ENCODE measurements around the gene DHRS7C.
A peak's percentile ranks its signal among the peaks of the same experiment; 100 is the strongest.

DHRS7C gene, protein sequence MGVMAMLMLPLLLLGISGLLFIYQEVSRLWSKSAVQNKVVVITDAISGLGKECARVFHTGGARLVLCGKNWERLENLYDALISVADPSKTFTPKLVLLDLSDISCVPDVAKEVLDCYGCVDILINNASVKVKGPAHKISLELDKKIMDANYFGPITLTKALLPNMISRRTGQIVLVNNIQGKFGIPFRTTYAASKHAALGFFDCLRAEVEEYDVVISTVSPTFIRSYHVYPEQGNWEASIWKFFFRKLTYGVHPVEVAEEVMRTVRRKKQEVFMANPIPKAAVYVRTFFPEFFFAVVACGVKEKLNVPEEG

GRCh38 chr17:9790889-9791876 lies at the start of gene DHRS7C:
Gene DHRS7C, minus strand, starts transcription at chr17:9791592. Its CDS starts 308 bp downstream, at chr17:9791284.
- DNase-seq (ENCODE audit: low spot score), result peak; percentile 53

DNA sequence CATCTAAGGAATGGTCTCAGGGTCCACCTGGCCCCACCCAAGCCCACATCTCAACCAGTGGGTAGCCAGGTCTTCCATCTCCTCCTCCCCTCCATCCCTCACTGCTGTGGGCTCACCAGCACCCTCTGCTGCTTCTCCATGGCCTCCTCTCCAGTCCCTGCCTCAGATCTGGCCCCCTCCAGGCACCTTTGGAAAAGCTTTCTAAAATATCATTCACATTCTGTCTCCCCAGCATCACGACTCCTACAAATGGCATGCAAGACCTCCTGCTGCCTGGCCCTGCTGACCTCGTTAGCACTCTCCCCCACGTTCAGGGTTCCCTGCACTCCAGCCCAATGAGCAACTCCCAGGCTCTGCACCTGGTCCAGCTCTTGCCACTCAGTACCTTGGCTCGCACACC lies 48.0 kb upstream of the DHRS7C start:
- no peak for DNase-seq (ENCODE audit: low spot score)

DNA sequence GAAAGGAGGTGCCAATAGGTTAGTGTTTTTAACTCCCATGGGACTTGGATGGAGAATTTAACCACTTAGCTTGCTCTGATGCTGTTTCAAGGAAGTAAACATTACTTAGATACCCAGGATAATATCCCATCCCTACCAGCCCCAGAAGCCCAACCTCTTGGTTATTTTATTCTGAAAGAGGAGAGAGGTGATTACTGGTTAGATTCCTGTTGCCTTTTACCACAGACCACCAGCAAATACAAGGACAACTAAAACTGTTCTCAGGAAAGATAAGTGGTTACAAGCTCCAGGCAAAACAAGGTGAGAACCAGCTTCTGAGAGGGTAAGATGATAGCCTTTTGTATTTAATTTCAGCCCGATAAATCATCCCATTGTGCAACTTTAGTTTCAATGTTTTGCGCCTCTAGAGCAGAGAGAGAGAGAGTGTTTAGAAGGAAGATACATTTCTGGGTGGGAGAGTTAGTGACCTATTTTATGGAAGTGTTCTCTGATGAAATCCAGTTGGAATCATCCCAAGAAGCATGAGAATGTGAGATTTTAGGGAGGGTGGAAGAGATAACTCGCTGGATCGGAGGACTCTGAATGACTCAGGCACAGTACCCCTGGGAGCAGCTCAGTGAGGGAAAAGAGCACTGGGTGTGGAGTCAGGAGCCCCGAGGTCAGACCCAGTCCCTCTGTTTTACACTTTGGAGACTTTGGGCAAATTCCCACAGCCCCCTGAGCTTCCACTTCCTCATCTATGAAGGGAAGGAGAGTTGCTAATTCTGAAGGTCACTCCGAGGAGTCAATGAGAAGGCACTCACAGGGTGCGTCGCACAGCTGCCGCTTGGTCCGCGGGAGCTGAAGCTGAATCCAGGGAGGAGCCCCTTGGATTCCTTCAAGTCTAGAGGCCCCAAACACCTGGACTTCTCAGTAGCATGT lies 46.4 kb upstream of the DHRS7C start:
- no peak for DNase-seq (ENCODE audit: low spot score)

DNA sequence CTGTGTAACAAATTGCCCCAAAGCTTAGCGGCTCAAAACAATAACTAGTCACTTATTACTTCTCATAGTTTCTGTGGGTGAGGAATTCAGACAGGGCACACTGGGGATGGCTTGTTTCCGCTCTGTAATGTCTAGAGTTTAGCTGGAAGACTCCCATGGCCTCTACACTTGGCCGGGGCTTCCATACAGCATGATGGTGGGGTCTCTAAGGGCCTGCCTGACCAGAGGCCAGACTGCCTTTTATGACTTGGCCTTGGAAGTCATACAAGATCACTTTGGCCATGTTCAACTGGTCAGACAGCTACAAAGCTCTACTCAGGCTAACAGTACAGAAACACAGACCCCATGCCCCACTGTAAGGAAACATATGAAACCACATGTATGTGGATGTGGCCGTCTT lies 42.5 kb upstream of the DHRS7C start:
- no peak for DNase-seq (ENCODE audit: low spot score)

DNA sequence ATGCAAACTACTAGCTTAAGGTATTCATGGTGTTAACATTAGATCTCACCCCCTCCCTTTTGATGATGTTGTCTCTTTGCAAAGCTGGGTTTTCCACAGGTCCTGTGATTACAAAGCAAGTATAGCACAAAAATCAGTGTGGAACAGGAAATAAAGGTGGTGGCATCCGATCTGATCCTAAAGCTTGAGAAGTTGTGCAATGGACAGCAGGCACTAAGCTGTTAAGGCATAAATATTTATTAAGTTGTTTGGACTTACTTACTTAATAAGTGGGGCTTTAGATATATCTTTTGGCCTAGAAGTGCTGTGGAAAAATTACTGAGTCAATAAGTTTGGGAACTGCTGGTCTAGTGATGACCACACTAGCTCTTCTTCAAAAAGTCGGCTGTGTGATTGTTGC lies 39.3 kb upstream of the DHRS7C start:
- DNase-seq (ENCODE audit: low spot score), result no peak

GRCh38 chr17:9829343-9829742 lies 38.0 kb upstream of the DHRS7C start:
- no peak for DNase-seq (ENCODE audit: low spot score)

GRCh38 chr17:9828296-9829295 lies 37.2 kb upstream of the DHRS7C start:
- no peak for DNase-seq (ENCODE audit: low spot score)

DNA sequence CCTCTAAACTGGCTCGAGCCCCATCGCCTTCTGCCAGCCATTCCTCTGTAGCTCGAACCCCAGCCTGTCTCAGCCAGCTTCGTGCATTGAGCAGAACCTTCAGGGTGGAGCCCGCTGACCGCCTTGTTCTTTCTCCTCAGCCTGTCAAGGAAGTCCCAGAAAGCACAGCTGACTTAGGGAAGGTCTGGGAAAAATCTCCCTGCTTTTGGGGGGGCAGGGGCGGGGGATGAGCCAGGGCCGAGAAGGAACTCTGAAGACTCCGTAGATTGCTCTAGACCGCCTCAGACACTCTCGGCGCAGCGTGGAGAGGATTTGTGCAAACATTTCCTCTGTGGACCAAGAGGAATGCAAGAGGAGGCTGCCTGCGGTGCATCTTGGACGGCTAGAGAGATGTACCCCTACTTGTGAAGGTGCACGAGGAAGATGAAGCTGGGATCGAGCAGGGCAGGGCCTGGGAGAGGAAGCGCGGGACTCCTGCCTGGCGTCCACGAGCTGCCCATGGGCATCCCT lies 34.3 kb upstream of the DHRS7C start, which contains the start of gene GLP2R:
GLP2R (plus strand) TSS at position 284 of the 510 bp plus-strand sequence; CDS start at position 424, 140 bp downstream.
- no peak for DNase-seq (ENCODE audit: low spot score)

DNA sequence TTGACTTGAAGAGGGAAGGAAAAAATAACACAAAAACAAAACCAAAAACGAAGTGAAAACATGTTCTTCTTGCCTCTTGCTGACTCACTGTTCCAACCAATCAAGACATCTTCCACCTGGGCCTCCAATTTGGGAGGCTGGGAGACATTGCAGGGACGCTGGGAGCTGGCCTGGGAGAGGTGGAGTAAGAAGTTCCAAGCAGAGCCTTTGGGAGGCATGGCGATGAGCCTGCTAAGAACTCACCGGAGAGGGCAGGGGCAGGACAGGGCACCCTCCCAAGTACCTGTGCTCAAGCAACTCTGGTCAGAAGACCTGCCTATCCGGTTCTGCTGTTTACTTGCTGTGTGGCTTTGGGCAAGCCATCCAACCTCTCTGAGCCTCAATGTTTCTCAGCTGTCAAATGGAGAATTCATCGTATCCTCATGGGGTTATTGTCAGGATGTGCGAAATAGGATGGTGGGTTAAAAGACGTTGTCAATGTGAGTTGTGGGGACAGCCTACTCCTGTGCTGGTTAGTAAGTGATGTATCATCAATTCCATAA lies 33.5 kb upstream of the DHRS7C start:
- DNase-seq (ENCODE audit: low spot score), result no peak

DNA sequence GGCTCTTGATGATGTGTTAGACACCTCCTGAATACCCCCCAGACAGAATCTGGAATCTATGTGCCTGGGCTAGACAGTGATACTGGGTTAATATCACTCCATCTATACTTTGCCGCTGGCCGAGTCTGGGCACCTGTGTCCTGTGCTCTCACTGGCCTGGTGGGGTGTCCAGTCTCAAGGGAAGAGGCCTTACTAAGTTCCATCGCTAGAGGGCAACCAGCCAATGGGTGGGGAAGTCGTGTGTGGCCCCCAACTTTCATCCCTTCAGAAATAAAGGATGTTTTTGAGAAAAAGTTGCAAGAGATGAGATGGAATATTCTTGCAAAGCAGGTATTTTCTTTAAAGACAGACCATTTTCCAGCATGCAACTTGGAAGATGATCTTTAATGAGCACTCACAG lies 32.7 kb upstream of the DHRS7C start:
- DNase-seq (ENCODE audit: low spot score), result no peak

DNA sequence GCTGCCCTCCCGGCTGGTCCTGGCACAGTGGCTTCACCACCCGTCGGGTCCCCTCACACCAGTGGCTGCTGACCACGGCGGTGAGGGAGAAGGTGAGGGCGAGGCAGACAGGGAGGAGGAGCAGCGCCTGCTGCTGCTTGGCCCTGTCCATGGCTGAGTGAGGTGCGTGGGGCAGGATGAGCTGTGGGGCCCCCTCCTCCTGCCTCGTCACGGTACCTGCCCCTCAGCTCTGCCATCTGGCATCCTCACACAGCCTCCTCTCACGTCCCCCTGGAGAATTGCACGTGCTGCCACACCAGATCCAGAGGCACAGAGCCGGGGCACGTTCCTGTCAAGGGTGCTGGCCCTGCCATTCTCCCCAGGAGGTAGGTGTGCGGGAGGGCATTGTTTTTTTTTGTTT lies 30.5 kb upstream of the DHRS7C start, which contains the start of gene GSG1L2:
GSG1L2 (minus strand) TSS at position 159 of the 400 bp plus-strand sequence; CDS start at position 151, 8 bp downstream.
- no peak for DNase-seq (ENCODE audit: low spot score)

GRCh38 chr17:9820448-9820847 lies 29.1 kb upstream of the DHRS7C start:
- DNase-seq (ENCODE audit: low spot score), result no peak

DNA sequence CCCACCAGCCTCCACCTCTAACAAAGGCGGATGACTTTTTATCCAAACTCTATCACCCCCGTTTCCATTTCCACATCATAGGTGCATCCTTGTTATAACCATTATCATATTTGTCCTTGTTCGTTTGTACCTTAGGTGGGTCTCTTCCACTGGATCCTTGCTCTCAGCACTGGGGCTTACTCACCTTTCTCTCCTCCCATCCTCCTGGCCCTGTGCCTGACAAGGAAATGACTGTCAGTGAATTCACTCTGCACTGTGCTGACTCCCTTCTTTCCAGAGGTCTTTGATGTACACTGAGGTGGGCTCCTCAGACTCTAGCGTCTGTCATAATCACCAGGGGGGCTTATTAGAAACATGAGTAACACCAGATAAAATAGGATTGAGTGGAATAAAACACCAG lies 27.4 kb upstream of the DHRS7C start:
- no peak for DNase-seq (ENCODE audit: low spot score)

DNA sequence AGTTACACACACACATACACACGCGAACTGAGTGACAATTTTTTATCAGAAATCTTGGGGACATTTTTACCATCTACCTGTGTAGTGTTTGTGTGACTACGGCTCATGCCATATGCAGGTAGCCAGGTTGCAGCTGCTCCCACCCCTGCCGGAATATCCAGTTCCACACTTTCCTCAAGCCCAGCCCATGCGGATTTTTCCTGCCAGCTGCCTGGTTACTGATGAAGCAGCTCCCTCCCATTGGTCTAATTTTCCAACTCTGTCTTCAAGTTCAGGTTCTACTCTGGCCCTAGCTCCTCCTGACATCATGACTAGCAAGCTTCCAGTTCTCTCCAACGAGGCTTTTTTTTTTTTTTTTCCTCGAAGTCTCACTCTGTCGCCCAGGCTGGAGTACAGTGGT lies 25.7 kb upstream of the DHRS7C start:
- peak; percentile 26 for DNase-seq (ENCODE audit: low spot score)

- DNase-seq (ENCODE audit: low spot score), result no peak
These were observed 25.1 kb upstream of the DHRS7C start for GRCh38 chr17:9816472-9816871.

GRCh38 chr17:9814337-9814945 lies 23.0 kb upstream of the DHRS7C start:
- no peak for DNase-seq (ENCODE audit: low spot score)

- DNase-seq (ENCODE audit: low spot score), result no peak
These were observed 21.8 kb upstream of the DHRS7C start for GRCh38 chr17:9813166-9813565.

- DNase-seq (ENCODE audit: low spot score), result no peak
These were observed 20.1 kb upstream of the DHRS7C start for GRCh38 chr17:9811537-9811936.

DNA sequence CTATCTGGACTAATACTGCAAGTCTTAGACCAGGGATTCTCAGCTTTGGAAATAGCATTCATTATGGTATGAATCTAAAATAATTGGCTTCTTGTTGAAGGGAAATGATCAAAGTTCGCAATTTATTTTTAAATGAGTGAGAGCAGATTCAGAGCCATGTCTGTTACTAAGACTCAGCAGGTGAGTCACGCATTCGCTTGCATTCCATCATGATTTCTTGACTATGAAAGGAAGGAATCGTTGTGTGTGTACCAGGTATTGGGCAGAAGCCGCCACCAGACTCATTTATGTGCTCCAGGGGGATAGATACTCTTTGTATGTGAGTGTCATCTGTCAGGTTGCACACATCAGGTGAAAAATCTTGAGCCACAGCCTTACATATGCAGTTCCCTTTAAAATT lies 19.7 kb upstream of the DHRS7C start:
- no peak for DNase-seq (ENCODE audit: low spot score)
